Measurements from ENCODE around the gene MYO7B. TPM values are rescaled to one million over a fixed set of nuclear protein-coding genes. Genes with fewer than 3 reads are reported as not detected.

Gene MYO7B
- total RNA-seq, 1 experiment from 2014 or later = 28.0 TPM

- no TSS peak for BruUV-seq (replicated peaks)
- Histone ChIP-seq H4K20me1 (ENCODE audit: low read length) (no peaks in the 10 kb centered on the region), H3K27ac (ENCODE audit: low read length) (no peak overlapping the region), H3K9ac (ENCODE audit: low read length) (no peak overlapping the region), H3K4me1 (ENCODE audit: insufficient read depth, low read length) (peaks cover 4% of the 10 kb centered on the region), H3K4me3 (ENCODE audit: low read length) (no peak overlapping the region), H2AFZ (ENCODE audit: low read length) (no peak overlapping the region), H3K9me2 (replicated peaks; ENCODE audit: low read length) (no peaks in the 10 kb centered on the region), H3K27me3 (ENCODE audit: low read length) (no peaks in the 10 kb centered on the region), H3F3A (ENCODE audit: low read length, unreplicated experiment) (no peaks in the 10 kb centered on the region), H3K79me2 (ENCODE audit: low read length) (no peaks in the 10 kb centered on the region), H3K4me2 (ENCODE audit: low read length) (no peak overlapping the region), H3K36me3 (ENCODE audit: low read depth, low read length) (no peaks in the 10 kb centered on the region), H3K9me3 (ENCODE audit: low read length) (no peaks in the 10 kb centered on the region)
- intact Hi-C loops (cut with micrococcal nuclease) = no loop called here
- ChIA-PET POLR2A (ENCODE audit: unreplicated experiment) (no interaction called here), CTCF (no interaction called here)
- ATAC-seq = no peak
- no peak for TF ChIP-seq EZH2 (IDR thresholded peaks at IDR 0.05; ENCODE audit: low read length, unreplicated experiment)
- TF ChIP-seq CTCF (conservative IDR thresholded peaks at IDR 0.05; ENCODE audit: low read depth, low read length) = no peak
- TF ChIP-seq EZH2phosphoT487 (IDR thresholded peaks at IDR 0.05; ENCODE audit: borderline replicate concordance, low read length) = no peak
- no peak for DNase-seq
Observed at GRCh38 chr2:127654084-127654837, 118.8 kb downstream of the MYO7B start.

- no peaks in the 10 kb centered on the region for H3K4me1 ChIP-seq (ENCODE audit: insufficient read depth, low read length)
- intact Hi-C loops (cut with micrococcal nuclease) = no loop called here
- CTCF ChIA-PET = no interaction called here
- DNase-seq (no peak), ATAC-seq (no peak)
- no peak overlapping the region for H3K9ac ChIP-seq (ENCODE audit: low read length)
- no peak overlapping the region for H3K4me2 ChIP-seq (ENCODE audit: low read length)
- no peaks in the 10 kb centered on the region for H3F3A ChIP-seq (ENCODE audit: low read length, unreplicated experiment)
- no peaks in the 10 kb centered on the region for H3K27me3 ChIP-seq (ENCODE audit: low read length)
- no peak overlapping the region for H3K27ac ChIP-seq (ENCODE audit: low read length)
- no peaks in the 10 kb centered on the region for H3K36me3 ChIP-seq (ENCODE audit: low read depth, low read length)
- H4K20me1 ChIP-seq (ENCODE audit: low read length) = no peaks in the 10 kb centered on the region
- no TSS peak for BruUV-seq (replicated peaks)
- no peaks in the 10 kb centered on the region for H3K9me3 ChIP-seq (ENCODE audit: low read length)
- H3K9me2 ChIP-seq (replicated peaks; ENCODE audit: low read length) = no peaks in the 10 kb centered on the region
- H3K79me2 ChIP-seq (ENCODE audit: low read length) = no peaks in the 10 kb centered on the region
- no peak overlapping the region for H3K4me3 ChIP-seq (ENCODE audit: low read length)
- POLR2A ChIA-PET (ENCODE audit: unreplicated experiment) = no interaction called here
- no peak overlapping the region for H2AFZ ChIP-seq (ENCODE audit: low read length)
- no peak for TF ChIP-seq EZH2phosphoT487 (IDR thresholded peaks at IDR 0.05; ENCODE audit: borderline replicate concordance, low read length)
- TF ChIP-seq EZH2 (IDR thresholded peaks at IDR 0.05; ENCODE audit: low read length, unreplicated experiment) = no peak
- TF ChIP-seq CTCF (conservative IDR thresholded peaks at IDR 0.05; ENCODE audit: low read depth, low read length) = no peak
Observed at GRCh38 chr2:127654838-127655175, 119.3 kb downstream of the MYO7B start.

- no peaks in the 10 kb centered on the region for H3K9me3 ChIP-seq (ENCODE audit: low read length)
Observed at GRCh38 chr2:127655209-127656073, 120.0 kb downstream of the MYO7B start.

More at GRCh38 chr2:127655209-127656073, 120.0 kb downstream of the MYO7B start:
- H3K36me3 ChIP-seq (ENCODE audit: low read depth, low read length) = no peaks in the 10 kb centered on the region
- H3K9me2 ChIP-seq (replicated peaks; ENCODE audit: low read length) = no peaks in the 10 kb centered on the region
- ChIA-PET POLR2A (ENCODE audit: unreplicated experiment) (no interaction called here), CTCF (interaction anchor here (0.6 kb wide), 1 partner anchor 64 kb away, joined by 4 read pairs; no protein-coding TSS in a partner anchor)
- no peak overlapping the region for H3K27ac ChIP-seq (ENCODE audit: low read length)
- no peaks in the 10 kb centered on the region for H3K27me3 ChIP-seq (ENCODE audit: low read length)
- DNase-seq = no peak
- H3K9ac ChIP-seq (ENCODE audit: low read length) = no peak overlapping the region
- no peaks in the 10 kb centered on the region for H3K79me2 ChIP-seq (ENCODE audit: low read length)
- no peak overlapping the region for H2AFZ ChIP-seq (ENCODE audit: low read length)
- no peaks in the 10 kb centered on the region for H3K4me1 ChIP-seq (ENCODE audit: insufficient read depth, low read length)
- H3F3A ChIP-seq (ENCODE audit: low read length, unreplicated experiment) = no peaks in the 10 kb centered on the region
- H4K20me1 ChIP-seq (ENCODE audit: low read length) = no peaks in the 10 kb centered on the region
- intact Hi-C loops (cut with micrococcal nuclease) = no loop called here
- TF ChIP-seq EZH2phosphoT487 (IDR thresholded peaks at IDR 0.05; ENCODE audit: borderline replicate concordance, low read length) = no peak
- TF ChIP-seq CTCF (conservative IDR thresholded peaks at IDR 0.05; ENCODE audit: low read depth, low read length) = no peak
- no peak for TF ChIP-seq EZH2 (IDR thresholded peaks at IDR 0.05; ENCODE audit: low read length, unreplicated experiment)
- ATAC-seq = no peak
- H3K4me3 ChIP-seq (ENCODE audit: low read length) = no peak overlapping the region
- BruUV-seq (replicated peaks) = no TSS peak
- H3K4me2 ChIP-seq (ENCODE audit: low read length) = no peak overlapping the region
